SK-N-MC (cell line): ENCODE data around the gene CTNNBIP1.

Source experiments
- DNase-seq: peaks from one replicate; pipeline ENCODE4 v3.0.0-alpha.2; 2011; ENCODE audit warnings: low read depth, low spot score
- H3K27ac ChIP-seq: fragments of 200-600 bp; sonication (generic); 2 replicates; pipeline ENCODE4 v1.5.1; 2016; ENCODE audit warnings: mixed run types
- H3K36me3 ChIP-seq: fragments of 200-600 bp; sonication (generic); 2 replicates; pipeline ENCODE4 v1.6.1; 2017; ENCODE audit warnings: antibody characterized with exemption, low read length, mixed read lengths; ENCODE audit not compliant: insufficient read depth
- H3K4me3 ChIP-seq: fragments of 200-600 bp; sonication (generic); 2 replicates; pipeline ENCODE4 v1.5.1; 2016
- H3K9ac ChIP-seq: fragments of 200-600 bp; sonication (generic); 2 replicates; pipeline ENCODE4 v1.8.0; 2017; ENCODE audit warnings: mixed run types, mixed read lengths; ENCODE audit not compliant: insufficient read length
- H3K9me3 ChIP-seq: fragments of 200-600 bp; sonication (generic); 2 replicates; pipeline ENCODE4 v1.6.1; 2017; ENCODE audit warnings: low read depth, mild to moderate bottlenecking, antibody characterized with exemption, low read length, moderate library complexity, mixed read lengths
- EZH2 ChIP-seq: fragments of 200-600 bp; sonication (generic); IDR thresholded peaks from one replicate; pipeline ENCODE4 v1.6.1; 2017; ENCODE audit warnings: antibody characterized with exemption
- FOXP2 ChIP-seq: optimal IDR thresholded peaks from 2 replicates; pipeline ENCODE3; 2011; ENCODE audit warnings: mild to moderate bottlenecking, moderate library complexity; ENCODE audit not compliant: insufficient read depth; ENCODE audit errors: extremely low read length, control extremely low read depth
- POLR2AphosphoS5 ChIP-seq: IDR thresholded peaks from 2 replicates; pipeline ENCODE4 v1.6.1; 2012; ENCODE audit warnings: mild to moderate bottlenecking, low read depth, low read length, borderline replicate concordance

CTNNBIP1 gene

DNA sequence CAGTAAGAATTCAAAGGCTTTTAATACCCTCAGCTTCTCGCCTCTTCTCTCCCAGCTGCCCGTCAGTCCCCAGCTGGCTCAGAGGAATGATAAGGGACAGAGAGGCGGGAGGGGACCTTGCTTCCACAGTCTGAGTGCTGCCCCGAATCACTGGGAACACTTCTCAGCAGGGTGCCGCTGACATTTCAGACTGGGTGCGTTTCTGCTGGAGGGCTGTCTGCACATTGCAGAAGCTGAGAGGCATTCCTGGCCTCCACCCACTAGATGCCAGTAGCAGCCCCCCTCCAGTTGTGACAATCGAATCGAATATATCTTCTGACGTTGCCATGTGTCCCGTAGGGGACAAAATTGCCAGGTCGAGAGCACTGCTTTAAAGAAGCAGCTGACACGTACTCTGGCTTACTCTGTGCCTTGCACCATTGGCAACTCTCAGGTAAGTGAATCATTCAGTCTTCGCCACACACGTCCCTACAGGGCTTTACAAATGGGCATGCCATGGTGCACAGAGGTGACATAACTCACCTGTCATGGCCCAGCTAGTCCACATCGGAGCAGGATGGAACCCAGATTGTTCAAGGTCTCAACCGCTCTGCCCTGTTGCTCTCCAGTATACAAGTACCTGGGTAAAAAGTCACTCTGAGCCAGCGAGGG lies 23.9 kb downstream of the CTNNBIP1 start:
- Histone ChIP-seq H3K27ac (no peak overlapping the region), H3K4me3 (no peak overlapping the region), H3K9ac (no peak overlapping the region), H3K9me3 (no peaks in the 10 kb centered on the region), H3K36me3 (no peaks in the 10 kb centered on the region)
- DNase-seq, result no peak
- no peak for TF ChIP-seq POLR2AphosphoS5
- TF ChIP-seq EZH2, result no peak
- TF ChIP-seq FOXP2, result no peak

DNA sequence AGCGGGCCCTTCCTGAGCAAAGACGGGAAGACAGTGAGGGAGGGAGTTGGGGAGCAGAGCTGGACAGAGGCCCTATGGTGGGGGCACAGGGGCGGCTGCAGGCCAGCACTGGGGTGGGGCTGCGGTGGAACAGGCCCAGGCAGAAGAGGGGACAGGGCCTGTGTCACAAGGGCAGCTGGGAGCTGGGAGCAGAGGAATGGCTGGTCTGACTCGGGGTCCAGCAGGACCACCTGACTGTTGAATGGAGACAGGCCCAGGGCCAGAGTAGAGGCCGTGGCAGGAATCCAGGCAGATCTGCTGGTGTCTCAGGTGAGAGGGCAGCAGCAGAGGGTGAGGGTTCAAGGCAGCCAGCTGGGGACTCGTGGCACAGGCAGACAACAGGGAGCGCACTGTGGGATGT lies 25.3 kb downstream of the CTNNBIP1 start:
- Histone ChIP-seq H3K36me3 (no peaks in the 10 kb centered on the region), H3K9ac (no peak overlapping the region), H3K4me3 (no peak overlapping the region), H3K27ac (no peak overlapping the region), H3K9me3 (no peaks in the 10 kb centered on the region)
- no peak for DNase-seq
- TF ChIP-seq FOXP2 (no peak), POLR2AphosphoS5 (no peak), EZH2 (no peak)

DNA sequence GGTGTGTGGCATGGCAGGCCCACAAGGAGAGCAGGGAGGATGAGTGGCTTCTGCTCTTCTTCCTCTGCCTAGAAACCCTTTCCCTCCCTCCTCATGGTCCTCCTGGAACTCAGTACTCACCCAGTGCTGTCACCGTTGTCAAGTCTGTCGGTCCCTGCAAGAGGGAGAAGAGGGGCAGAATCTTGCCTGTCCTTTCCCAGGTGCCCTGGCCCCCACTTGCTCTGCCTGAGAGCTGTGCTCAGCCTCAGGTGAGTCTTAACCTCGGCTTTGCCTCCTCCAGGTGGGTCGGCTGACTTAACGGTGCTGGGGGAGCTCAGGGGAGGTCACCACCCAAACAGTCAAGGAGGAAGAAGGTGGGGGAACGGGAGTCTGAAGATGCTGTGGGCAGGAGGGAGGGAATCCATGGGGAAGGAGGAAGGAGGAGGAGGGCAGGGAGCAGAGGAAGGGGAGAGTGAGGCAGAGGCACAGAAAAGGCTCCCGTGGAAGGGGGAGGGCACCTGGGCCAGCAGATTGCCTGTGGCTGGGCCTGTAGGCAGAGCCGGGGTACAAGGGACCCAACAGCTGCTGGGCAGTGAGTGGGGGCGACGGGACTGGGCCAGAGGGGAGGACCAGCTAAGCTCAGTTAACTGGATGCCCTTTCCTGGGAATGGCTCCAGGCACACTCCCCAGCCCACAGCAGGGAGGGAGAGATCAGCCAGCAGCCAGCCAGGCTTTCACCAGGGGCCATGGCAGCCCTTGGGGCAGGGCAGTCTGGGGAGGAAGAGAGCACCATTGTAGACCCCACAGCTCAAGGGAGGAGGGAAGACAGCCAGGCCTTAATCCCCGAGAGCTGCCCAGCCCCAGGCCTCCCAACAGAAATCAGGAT lies 26.3 kb downstream of the CTNNBIP1 start:
- no peak overlapping the region for H3K4me3 ChIP-seq
- DNase-seq, result no peak
- H3K27ac ChIP-seq, result no peak overlapping the region
- no peaks in the 10 kb centered on the region for H3K9me3 ChIP-seq
- H3K36me3 ChIP-seq, result no peaks in the 10 kb centered on the region
- TF ChIP-seq POLR2AphosphoS5 (no peak), EZH2 (no peak), FOXP2 (no peak)
- no peak overlapping the region for H3K9ac ChIP-seq

DNA sequence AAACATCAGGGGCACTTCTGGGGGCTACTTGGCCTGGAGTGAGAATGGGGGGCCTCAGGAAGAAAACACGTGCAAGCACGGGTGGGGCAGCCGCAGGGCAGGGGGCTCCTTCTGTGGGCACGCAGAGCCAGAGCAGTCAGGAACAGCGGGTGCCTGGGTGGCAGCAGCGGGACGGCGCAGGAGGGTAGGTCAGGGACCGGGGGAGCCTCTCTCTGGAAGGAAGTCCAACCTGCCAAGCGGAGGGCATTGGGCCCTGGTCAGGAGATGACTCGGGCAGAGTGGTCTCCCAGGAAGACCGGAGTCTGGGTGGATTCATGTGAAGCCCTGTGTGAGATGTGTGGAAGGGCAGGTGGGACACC lies 27.1 kb downstream of the CTNNBIP1 start:
- Histone ChIP-seq H3K4me3 (no peak overlapping the region), H3K27ac (no peak overlapping the region), H3K36me3 (no peaks in the 10 kb centered on the region), H3K9ac (no peak overlapping the region), H3K9me3 (no peaks in the 10 kb centered on the region)
- DNase-seq, result no peak
- no peak for TF ChIP-seq POLR2AphosphoS5
- TF ChIP-seq FOXP2, result no peak
- no peak for TF ChIP-seq EZH2

DNA sequence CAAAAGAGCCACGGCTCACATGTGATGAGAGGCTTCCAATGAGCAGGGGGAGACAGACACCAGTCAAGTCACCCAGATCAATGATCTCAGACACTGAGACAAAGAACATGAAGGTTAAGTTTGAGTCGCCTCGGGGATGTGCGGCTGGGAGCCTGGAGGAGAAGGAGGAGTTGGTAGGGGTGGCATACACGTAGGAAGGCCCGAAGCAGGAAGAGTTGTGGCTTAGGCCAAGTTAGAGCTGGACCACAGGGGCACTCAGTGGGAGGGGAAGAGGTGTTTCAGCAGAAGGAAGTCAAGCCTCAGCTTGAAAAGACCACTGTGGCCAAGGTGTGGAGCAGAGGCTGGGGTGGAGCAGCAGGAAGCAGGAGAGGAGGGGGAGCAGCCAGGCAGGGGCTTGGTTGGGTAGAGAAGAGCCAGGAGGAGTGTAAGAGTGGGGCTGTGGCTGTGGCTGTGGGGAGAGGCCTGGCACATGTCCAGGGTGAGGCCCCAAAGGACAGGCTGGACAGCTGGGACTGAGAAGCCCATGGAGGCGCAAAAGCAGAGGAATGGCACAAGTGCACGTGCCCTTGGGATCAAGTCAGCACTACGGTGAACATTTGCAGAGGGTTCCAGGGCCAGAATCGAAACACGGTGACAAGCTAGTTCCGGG lies 27.6 kb downstream of the CTNNBIP1 start:
- no peaks in the 10 kb centered on the region for H3K9me3 ChIP-seq
- DNase-seq, result no peak
- no peaks in the 10 kb centered on the region for H3K36me3 ChIP-seq
- H3K9ac ChIP-seq, result no peak overlapping the region
- no peak overlapping the region for H3K27ac ChIP-seq
- H3K4me3 ChIP-seq, result no peak overlapping the region
- no peak for TF ChIP-seq FOXP2
- no peak for TF ChIP-seq EZH2
- TF ChIP-seq POLR2AphosphoS5, result no peak

DNA sequence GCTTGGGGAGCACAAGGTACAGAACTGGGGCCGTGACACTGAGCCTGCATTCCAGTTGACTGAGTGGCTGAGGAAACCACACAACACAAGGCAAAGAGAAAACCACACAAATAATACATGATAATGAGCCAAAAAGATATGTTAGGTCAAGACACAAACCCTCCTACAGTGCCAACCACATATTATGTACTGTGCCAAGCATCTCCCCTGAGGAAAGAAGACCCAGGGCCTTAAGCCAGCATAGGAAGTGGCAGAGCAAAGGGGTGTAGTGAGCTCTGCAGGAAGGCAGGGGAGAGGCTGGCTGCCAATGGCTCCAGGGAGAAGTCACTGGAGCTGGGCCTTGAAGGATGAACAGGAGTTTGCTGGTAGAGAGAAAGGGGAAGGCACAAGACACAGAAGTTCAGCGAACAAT lies 28.2 kb downstream of the CTNNBIP1 start:
- H3K27ac ChIP-seq, result no peak overlapping the region

DNA sequence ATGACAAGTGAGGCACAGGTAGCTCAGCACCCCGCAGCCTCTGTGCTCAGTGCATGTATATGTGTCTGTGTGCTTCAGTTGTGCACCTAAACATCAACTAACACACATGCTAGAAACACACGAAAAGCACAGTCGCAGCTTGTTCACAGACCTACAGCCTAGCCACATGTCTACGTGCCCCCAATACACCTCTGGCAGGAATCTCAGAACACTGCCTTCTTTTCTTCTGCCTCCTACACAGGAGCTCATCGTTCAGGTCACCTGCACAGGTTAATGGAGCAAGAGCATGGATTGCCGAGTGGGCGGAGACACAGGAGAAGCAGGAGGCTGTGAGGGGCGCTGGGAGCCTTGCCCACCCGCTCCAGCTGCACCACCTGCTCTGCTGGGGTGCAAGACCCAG lies 31.7 kb downstream of the CTNNBIP1 start:
- Histone ChIP-seq H3K9ac (no peak overlapping the region), H3K27ac (no peak overlapping the region), H3K4me3 (no peak overlapping the region), H3K9me3 (no peaks in the 10 kb centered on the region), H3K36me3 (no peaks in the 10 kb centered on the region)
- no peak for DNase-seq
- no peak for TF ChIP-seq POLR2AphosphoS5
- TF ChIP-seq EZH2, result no peak
- no peak for TF ChIP-seq FOXP2

More for the DNA sequence above, 28.2 kb downstream of the CTNNBIP1 start:
- Histone ChIP-seq H3K4me3 (no peak overlapping the region), H3K36me3 (no peaks in the 10 kb centered on the region), H3K9ac (no peak overlapping the region), H3K9me3 (no peaks in the 10 kb centered on the region)
- no peak for TF ChIP-seq EZH2
- TF ChIP-seq FOXP2, result no peak
- no peak for TF ChIP-seq POLR2AphosphoS5
- DNase-seq, result no peak

DNA sequence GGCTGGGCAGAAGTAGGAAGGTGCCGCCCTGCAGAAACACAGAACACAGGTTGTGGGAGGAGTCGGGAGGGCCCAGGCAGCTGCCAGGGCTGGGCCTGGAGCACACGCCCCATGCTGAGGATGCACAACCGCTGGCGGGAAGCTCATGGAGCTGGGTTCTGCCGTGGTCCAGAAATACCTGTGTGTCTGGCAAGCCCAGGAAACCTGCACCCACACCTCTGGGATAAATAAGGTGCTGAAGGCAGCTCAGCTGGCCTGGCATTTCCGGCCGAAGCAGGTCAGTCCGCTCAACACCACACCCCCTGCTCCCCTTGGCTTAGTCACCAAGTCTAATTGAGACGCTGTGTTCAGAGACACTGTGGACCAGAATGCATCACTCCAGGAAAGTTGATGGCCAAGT lies 32.1 kb downstream of the CTNNBIP1 start:
- Histone ChIP-seq H3K4me3 (no peak overlapping the region), H3K27ac (no peak overlapping the region), H3K36me3 (no peaks in the 10 kb centered on the region), H3K9ac (no peak overlapping the region), H3K9me3 (no peaks in the 10 kb centered on the region)
- no peak for DNase-seq
- no peak for TF ChIP-seq POLR2AphosphoS5
- TF ChIP-seq EZH2, result no peak
- no peak for TF ChIP-seq FOXP2
